CD4-positive, alpha-beta T cell (primary cell): ENCODE data around the gene ADCK2. TPM values are rescaled to one million over a fixed set of nuclear protein-coding genes. Genes with fewer than 3 reads are reported as not detected.
"Not testable (repeated sequence)": the region's sequence is repeated elsewhere in the genome, so short reads cannot be mapped to it uniquely, and the experiment has no call there.

ENCODE experiments used
- ATAC-seq: fragments of 200-7000 bp; cut with Tn5 transposase; one replicate; pipeline ENCODE4 v1.10.0; 2022; ENCODE audit warnings: mild to moderate bottlenecking; ENCODE audit not compliant: poor library complexity
- CTCF ChIA-PET: fragments of 350-600 bp; sonication (Branson Sonifier 250); formaldehyde crosslinking; loops from one replicate; lab custom pipeline; 2021; ENCODE audit warnings: antibody characterized with exemption, inconsistent platforms; lab: Charles Lee
- POLR2A ChIA-PET: fragments of 350-600 bp; sonication (Branson Sonifier 250); formaldehyde crosslinking; loops from one replicate; lab custom pipeline; 2021; ENCODE audit warnings: antibody characterized with exemption, inconsistent platforms; lab: Charles Lee
- DNase-seq, 14 experiments: peaks; one replicate each; pipeline ENCODE4 v3.0.0-alpha.2; 2013 to 2020; ENCODE audit warnings: mixed read lengths in 2 of 14
- H3K27ac ChIP-seq, 2 donors: one replicate each; pipeline versions ENCODE4 v1.5.1 to v1.7.0; 2013; ENCODE audit warnings: low read length in 2 of 2, low read depth in 1 of 2, mild to moderate bottlenecking in 1 of 2
- H3K27me3 ChIP-seq, 2 experiments: 1 replicate in 1 of 2; 2 replicates in 1 of 2; pipeline versions ENCODE4 v1.6.1 to v1.7.0; 2013; ENCODE audit warnings: low read length in 2 of 2, control low read depth in 1 of 2, mild to moderate bottlenecking in 1 of 2, moderate library complexity in 1 of 2; ENCODE audit not compliant: insufficient read depth in 2 of 2, control insufficient read depth in 1 of 2
- H3K36me3 ChIP-seq: one replicate; pipeline ENCODE4 v1.6.1; 2013; ENCODE audit warnings: low read length, control low read depth; ENCODE audit not compliant: insufficient read depth
- H3K4me1 ChIP-seq: one replicate; pipeline ENCODE4 v1.6.1; 2013; ENCODE audit warnings: low read length, control low read depth; ENCODE audit not compliant: insufficient read depth
- H3K4me3 ChIP-seq: one replicate; pipeline ENCODE4 v1.5.1; 2013; ENCODE audit warnings: mild to moderate bottlenecking, low read length, moderate library complexity
- H3K9me3 ChIP-seq, 2 experiments: 1 replicate in 1 of 2; 2 replicates in 1 of 2; pipeline versions ENCODE4 v1.6.1 to v1.7.0; 2013; ENCODE audit warnings: low read length in 2 of 2, mild to moderate bottlenecking in 2 of 2, control low read depth in 1 of 2, moderate library complexity in 1 of 2; ENCODE audit not compliant: control insufficient read depth in 1 of 2, insufficient read depth in 1 of 2
- H3K27ac Mint-ChIP-seq: one replicate; pipeline ENCODE4 v1.8.0; 2020; ENCODE audit warnings: mixed read lengths
- H3K27me3 Mint-ChIP-seq: one replicate; pipeline ENCODE4 v1.8.0; 2021; ENCODE audit warnings: mixed read lengths
- H3K36me3 Mint-ChIP-seq: one replicate; pipeline ENCODE4 v1.8.0; 2021; ENCODE audit warnings: low read depth, mixed read lengths
- H3K4me1 Mint-ChIP-seq: one replicate; pipeline ENCODE4 v1.8.0; 2021; ENCODE audit warnings: low read depth, mixed read lengths
- H3K4me3 Mint-ChIP-seq: one replicate; pipeline ENCODE4 v1.8.0; 2020; ENCODE audit warnings: mild to moderate bottlenecking, mixed read lengths
- H3K9me3 Mint-ChIP-seq: one replicate; pipeline ENCODE4 v1.8.0; 2020; ENCODE audit warnings: mixed read lengths
- CTCF ChIP-seq: fragments of 200-600 bp; IDR thresholded peaks from one replicate; pipeline ENCODE4 v1.8.0; 2022; ENCODE audit warnings: antibody characterized with exemption, mild to moderate bottlenecking
- intact Hi-C, 2 experiments: fragments of 100-400 bp; cut with DNase I in 1 of 2; cut with micrococcal nuclease in 1 of 2; formaldehyde crosslinking; loops; one replicate each; pipeline versions ENCODE4 v1.15.1 to v1.9.0; 2023 to 2025; cut with DNase I, micrococcal nuclease
- total RNA-seq, 174 experiments: library from RNA in 2 of 174; stranded (reverse) in 2 of 174; gene quantifications; one replicate each; pipeline ENCODE4 v1.2.3 and lab custom pipeline; 2021 to 2026

ADCK2 gene
- total RNA-seq, 2 experiments from 2014 or later, result 14.8 to 15.7 TPM

GRCh38 chr7:140734729-140735128 lies 62.0 kb downstream of the ADCK2 start:
- Histone ChIP-seq H3K9me3 (no peaks in the 10 kb centered on the region), H3K27ac (no peak overlapping the region), H3K36me3 (peaks cover 11% of the 10 kb centered on the region), H3K4me1 (no peaks in the 10 kb centered on the region), H3K27me3 (no peaks in the 10 kb centered on the region), H3K4me3 (no peak overlapping the region)
- Mint-ChIP-seq H3K4me1 (no peaks in the 10 kb centered on the region), H3K27ac (no peak overlapping the region), H3K36me3 (peaks cover 38% of the 10 kb centered on the region), H3K9me3 (no peaks in the 10 kb centered on the region), H3K4me3 (no peak overlapping the region), H3K27me3 (no peaks in the 10 kb centered on the region)
- DNase-seq (no peak), ATAC-seq (no peak)
- TF ChIP-seq CTCF, result no peak
- POLR2A ChIA-PET, result interaction anchor here (1.0 kb wide), 1 partner anchor 280 kb away, joined by 4 read pairs; the partner anchor contains the start of gene MRPS33
- intact Hi-C loops, result no loop called here
- CTCF ChIA-PET, result interaction anchor here (0.6 to 1.9 kb wide), 2 partner anchors 12 to 132 kb away, joined by 3 to 7 read pairs; no protein-coding TSS in a partner anchor

GRCh38 chr7:140738280-140738679 lies 65.5 kb downstream of the ADCK2 start:
- CTCF ChIA-PET, result interaction anchor here (0.6 kb wide), 1 partner anchor 181 kb away, joined by 3 read pairs; no protein-coding TSS in a partner anchor
- Histone ChIP-seq H3K4me3 (no peak overlapping the region), H3K4me1 (no peaks in the 10 kb centered on the region), H3K36me3 (peaks cover 14% of the 10 kb centered on the region), H3K27me3 (no peaks in the 10 kb centered on the region), H3K9me3 (no peaks in the 10 kb centered on the region), H3K27ac (no peak overlapping the region)
- Mint-ChIP-seq H3K4me1 (no peaks in the 10 kb centered on the region), H3K27me3 (no peaks in the 10 kb centered on the region), H3K4me3 (no peak overlapping the region), H3K9me3 (no peaks in the 10 kb centered on the region), H3K27ac (no peak overlapping the region), H3K36me3 (peaks cover 59% of the 10 kb centered on the region)
- no peak for TF ChIP-seq CTCF
- DNase-seq, result no peak
- intact Hi-C loops, result no loop called here
- POLR2A ChIA-PET, result no interaction called here
- ATAC-seq, result no peak

GRCh38 chr7:140743255-140743654 lies 70.5 kb downstream of the ADCK2 start:
- CTCF ChIA-PET, H3K4me1 Mint-ChIP-seq, H3K4me3 ChIP-seq, H3K4me1 ChIP-seq, H3K27ac Mint-ChIP-seq, ATAC-seq, intact Hi-C loops, H3K9me3 ChIP-seq, POLR2A ChIA-PET, H3K27ac ChIP-seq, H3K27me3 Mint-ChIP-seq, DNase-seq, H3K9me3 Mint-ChIP-seq, H3K4me3 Mint-ChIP-seq, H3K27me3 ChIP-seq: not testable (repeated sequence)
- peaks cover 23% of the 10 kb centered on the region for H3K36me3 ChIP-seq
- peaks cover 73% of the 10 kb centered on the region for H3K36me3 Mint-ChIP-seq

- no peaks in the 10 kb centered on the region for H3K27me3 Mint-ChIP-seq
- H3K27me3 ChIP-seq, result no peaks in the 10 kb centered on the region
- POLR2A ChIA-PET, result no interaction called here
- no peak overlapping the region for H3K27ac ChIP-seq
- no peaks in the 10 kb centered on the region for H3K9me3 ChIP-seq
- intact Hi-C loops, result no loop called here
- H3K36me3 ChIP-seq, result peaks cover 25% of the 10 kb centered on the region
- no peak overlapping the region for H3K4me3 ChIP-seq
- no peak for ATAC-seq
- H3K4me1 Mint-ChIP-seq, result no peaks in the 10 kb centered on the region
- H3K4me1 ChIP-seq, result no peaks in the 10 kb centered on the region
- no peak overlapping the region for H3K4me3 Mint-ChIP-seq
- CTCF ChIA-PET, result no interaction called here
- no peak for DNase-seq
- H3K9me3 Mint-ChIP-seq, result no peaks in the 10 kb centered on the region
- no peak for TF ChIP-seq CTCF
- H3K27ac Mint-ChIP-seq, result no peak overlapping the region
- H3K36me3 Mint-ChIP-seq, result peaks cover 75% of the 10 kb centered on the region
These were observed 71.3 kb downstream of the ADCK2 start for GRCh38 chr7:140744005-140744404.
